HG03135 (cell line): Measurements from ENCODE around the gene ADARB1.

Experiments used
- ATAC-seq: cut with Tn5 transposase; IDR thresholded peaks from one replicate; pipeline ENCODE4 v1.9.1; 2021; ENCODE audit warnings: mild to moderate bottlenecking, moderate library complexity; ENCODE audit not compliant: unreplicated experiment

ADARB1 gene

GRCh38 chr21:45259206-45259840 lies 184.9 kb downstream of the ADARB1 start:
- ATAC-seq, result no peak

GRCh38 chr21:45260191-45260825 lies 185.9 kb downstream of the ADARB1 start:
- ATAC-seq, result no peak

GRCh38 chr21:45261093-45261492 lies 186.7 kb downstream of the ADARB1 start:
- ATAC-seq, result no peak

GRCh38 chr21:45262041-45262581 lies 187.7 kb downstream of the ADARB1 start:
- ATAC-seq, result no peak

GRCh38 chr21:45262616-45263015 lies 188.2 kb downstream of the ADARB1 start:
- ATAC-seq, result no peak

- no peak for ATAC-seq
Observed at GRCh38 chr21:45263534-45263933, 189.2 kb downstream of the ADARB1 start.

- ATAC-seq, result no peak
Observed at GRCh38 chr21:45264146-45264911, 189.9 kb downstream of the ADARB1 start.

GRCh38 chr21:45264912-45265515 lies 190.6 kb downstream of the ADARB1 start:
- no peak for ATAC-seq

- ATAC-seq, result no peak
Observed at GRCh38 chr21:45265721-45266517, 191.5 kb downstream of the ADARB1 start.

- ATAC-seq, result no peak
Observed at GRCh38 chr21:45266518-45267389, 192.4 kb downstream of the ADARB1 start.

GRCh38 chr21:45267390-45267760 lies 193.0 kb downstream of the ADARB1 start:
- ATAC-seq, result no peak

GRCh38 chr21:45269861-45270260 lies 195.5 kb downstream of the ADARB1 start:
- ATAC-seq, result no peak

GRCh38 chr21:45270306-45270821 lies 196.0 kb downstream of the ADARB1 start:
- ATAC-seq, result no peak
